ENCODE measurements around the gene RTN1. TPM values are rescaled to one million over a fixed set of nuclear protein-coding genes. Genes with fewer than 3 reads are reported as not detected.

The RTN1 gene
- polyA plus RNA-seq, 1 donor from 2014 or later, result 1,138 TPM

- Histone ChIP-seq H3K27me3 (ENCODE audit: insufficient read depth, low read depth, low read length) (no peaks in the 10 kb centered on the region), H3K4me3 (ENCODE audit: low read length) (no peak overlapping the region), H3K9me2 (ENCODE audit: insufficient read depth, low read length) (no peaks in the 10 kb centered on the region), H3K79me2 (replicated peaks; ENCODE audit: insufficient read depth, low read length) (no peaks in the 10 kb centered on the region), H2AFZ (ENCODE audit: low read depth, low read length) (no peak overlapping the region), H3K4me2 (ENCODE audit: low read length) (no peak overlapping the region), H3K9me3 (ENCODE audit: low read length) (no peaks in the 10 kb centered on the region), H3F3A (ENCODE audit: insufficient read depth, low read length, poor library complexity, severe bottlenecking) (no peaks in the 10 kb centered on the region), H3K27ac (ENCODE audit: low read length) (no peak overlapping the region), H4K20me1 (ENCODE audit: insufficient read depth) (no peaks in the 10 kb centered on the region), H3K36me3 (ENCODE audit: insufficient read depth, low read length) (no peaks in the 10 kb centered on the region), H3K9ac (ENCODE audit: low read length) (no peak overlapping the region)
- no peak for TF ChIP-seq MXI1 (conservative IDR thresholded peaks at IDR 0.05; ENCODE audit: poor library complexity, severe bottlenecking)
- TF ChIP-seq, protein P1, sequence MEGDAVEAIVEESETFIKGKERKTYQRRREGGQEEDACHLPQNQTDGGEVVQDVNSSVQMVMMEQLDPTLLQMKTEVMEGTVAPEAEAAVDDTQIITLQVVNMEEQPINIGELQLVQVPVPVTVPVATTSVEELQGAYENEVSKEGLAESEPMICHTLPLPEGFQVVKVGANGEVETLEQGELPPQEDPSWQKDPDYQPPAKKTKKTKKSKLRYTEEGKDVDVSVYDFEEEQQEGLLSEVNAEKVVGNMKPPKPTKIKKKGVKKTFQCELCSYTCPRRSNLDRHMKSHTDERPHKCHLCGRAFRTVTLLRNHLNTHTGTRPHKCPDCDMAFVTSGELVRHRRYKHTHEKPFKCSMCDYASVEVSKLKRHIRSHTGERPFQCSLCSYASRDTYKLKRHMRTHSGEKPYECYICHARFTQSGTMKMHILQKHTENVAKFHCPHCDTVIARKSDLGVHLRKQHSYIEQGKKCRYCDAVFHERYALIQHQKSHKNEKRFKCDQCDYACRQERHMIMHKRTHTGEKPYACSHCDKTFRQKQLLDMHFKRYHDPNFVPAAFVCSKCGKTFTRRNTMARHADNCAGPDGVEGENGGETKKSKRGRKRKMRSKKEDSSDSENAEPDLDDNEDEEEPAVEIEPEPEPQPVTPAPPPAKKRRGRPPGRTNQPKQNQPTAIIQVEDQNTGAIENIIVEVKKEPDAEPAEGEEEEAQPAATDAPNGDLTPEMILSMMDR (IDR thresholded peaks at IDR 0.05; ENCODE audit: poor library complexity, severe bottlenecking), result no peak
Measured at GRCh38 chr14:59753512-59753911, 117.1 kb downstream of the RTN1 start.

- H3K9ac ChIP-seq (ENCODE audit: low read length), result no peak overlapping the region
- no peaks in the 10 kb centered on the region for H4K20me1 ChIP-seq (ENCODE audit: insufficient read depth)
- H3K9me2 ChIP-seq (ENCODE audit: insufficient read depth, low read length), result no peaks in the 10 kb centered on the region
- no peaks in the 10 kb centered on the region for H3F3A ChIP-seq (ENCODE audit: insufficient read depth, low read length, poor library complexity, severe bottlenecking)
- no peak overlapping the region for H3K4me2 ChIP-seq (ENCODE audit: low read length)
- H2AFZ ChIP-seq (ENCODE audit: low read depth, low read length), result no peak overlapping the region
- H3K79me2 ChIP-seq (replicated peaks; ENCODE audit: insufficient read depth, low read length), result no peaks in the 10 kb centered on the region
- no peaks in the 10 kb centered on the region for H3K27me3 ChIP-seq (ENCODE audit: insufficient read depth, low read depth, low read length)
- H3K9me3 ChIP-seq (ENCODE audit: low read length), result no peaks in the 10 kb centered on the region
- no peaks in the 10 kb centered on the region for H3K36me3 ChIP-seq (ENCODE audit: insufficient read depth, low read length)
- TF ChIP-seq, protein P1 (IDR thresholded peaks at IDR 0.05; ENCODE audit: poor library complexity, severe bottlenecking), result no peak
- no peak for TF ChIP-seq EZH2 (IDR thresholded peaks at IDR 0.05; ENCODE audit: borderline replicate concordance, insufficient read depth, low read length, poor library complexity, severe bottlenecking)
- no peak for TF ChIP-seq REST (IDR thresholded peaks at IDR 0.05; ENCODE audit: borderline replicate concordance)
- no peak for TF ChIP-seq SMC3 (conservative IDR thresholded peaks at IDR 0.05; ENCODE audit: poor library complexity)
- TF ChIP-seq RAD21 (conservative IDR thresholded peaks at IDR 0.05), result no peak
- no peak for TF ChIP-seq POLR2AphosphoS5 (IDR thresholded peaks at IDR 0.05)
- TF ChIP-seq TAF1 (IDR thresholded peaks at IDR 0.05; ENCODE audit: low read depth), result no peak
- TF ChIP-seq MXI1 (conservative IDR thresholded peaks at IDR 0.05; ENCODE audit: poor library complexity, severe bottlenecking), result no peak
- TF ChIP-seq EP300 (conservative IDR thresholded peaks at IDR 0.05; ENCODE audit: poor library complexity, severe bottlenecking), result no peak
- H3K27ac ChIP-seq (ENCODE audit: low read length), result no peak overlapping the region
- H3K4me3 ChIP-seq (ENCODE audit: low read length), result no peak overlapping the region
Measured at GRCh38 chr14:59751578-59751977, 119.0 kb downstream of the RTN1 start.

All from neural cell (in vitro differentiated cells).